ENCODE measurements around the gene SMC3. TPM values are rescaled to one million over a fixed set of nuclear protein-coding genes. Genes with fewer than 3 reads are reported as not detected.

Gene SMC3
- total RNA-seq, 1 experiment from 2014 or later = 64.3 TPM

- no peak for TF ChIP-seq CTCF (IDR thresholded peaks at IDR 0.05 in 2 of 3, conservative IDR thresholded peaks at IDR 0.05 in 1 of 3; ENCODE audit: borderline replicate concordance in 1 of 3, insufficient read depth in 1 of 3, low read depth in 2 of 3, low read length in 2 of 3)
- no peak for TF ChIP-seq SIN3A (IDR thresholded peaks at IDR 0.05; ENCODE audit: low read depth)
- TF ChIP-seq SP1 (IDR thresholded peaks at IDR 0.05; ENCODE audit: low read depth) = no peak
- TF ChIP-seq MAX (IDR thresholded peaks at IDR 0.05) = no peak
- no peak for TF ChIP-seq EZH2 (IDR thresholded peaks at IDR 0.05)
- no peak for TF ChIP-seq ZFX (IDR thresholded peaks at IDR 0.05)
- TF ChIP-seq EGR1 (IDR thresholded peaks at IDR 0.05; ENCODE audit: low read depth) = no peak
- TF ChIP-seq YY1 (IDR thresholded peaks at IDR 0.05; ENCODE audit: extremely low read depth, insufficient replicate concordance, low read depth, low read length) = no peak
- TF ChIP-seq CEBPB (IDR thresholded peaks at IDR 0.05; ENCODE audit: low read depth) = no peak
Measured at GRCh38 chr10:110646417-110647135, 79.1 kb downstream of the SMC3 start (continued).

GRCh38 chr10:110647136-110647430, 79.6 kb downstream of the SMC3 start:
- H3K9ac ChIP-seq (ENCODE audit: low read length) = no peak overlapping the region
- peaks cover 8% of the 10 kb centered on the region; the same call in 1 of the 2 replicates for H3K27me3 ChIP-seq (ENCODE audit: insufficient read depth, low read length)
- H3K27ac ChIP-seq (ENCODE audit: low read depth, low read length) = no peak overlapping the region
- H4K20me1 ChIP-seq (ENCODE audit: insufficient read depth) = no peaks in the 10 kb centered on the region
- H3K36me3 ChIP-seq (ENCODE audit: control insufficient read depth in 1 of 2, insufficient read depth in 2 of 2, low read length in 2 of 2) = no peaks in the 10 kb centered on the region
- DNase-seq (ENCODE audit: low read depth, low spot score) (no peak), ATAC-seq (no peak)
- intact Hi-C loops (cut with micrococcal nuclease) = no loop called here
- TF ChIP-seq EGR1 (IDR thresholded peaks at IDR 0.05; ENCODE audit: low read depth) (no peak), TCF7L2 (IDR thresholded peaks at IDR 0.05; ENCODE audit: borderline replicate concordance, extremely low read depth, insufficient read depth, insufficient read length) (no peak), CEBPB (IDR thresholded peaks at IDR 0.05; ENCODE audit: low read depth) (no peak)
- H3K79me2 ChIP-seq (ENCODE audit: insufficient read depth, low read length) = no peaks in the 10 kb centered on the region
- no peaks in the 10 kb centered on the region for H3K9me3 ChIP-seq (ENCODE audit: control insufficient read depth in 1 of 2, insufficient read depth in 1 of 2, low read depth in 1 of 2, low read length in 2 of 2)
- no peaks in the 10 kb centered on the region for H3K9me2 ChIP-seq (ENCODE audit: insufficient read depth)
- no peak overlapping the region for H3K4me3 ChIP-seq (replicated peaks in 1 of 2; ENCODE audit: low read depth in 1 of 2, low read length in 2 of 2)
- BruUV-seq (replicated peaks) = no TSS peak
- ChIA-PET CTCF (no interaction called here), POLR2A (no interaction called here), RAD21 (ENCODE audit: low non-redundant PET in 1 of 2, low total read pairs in 2 of 2, uncharacterized antibody in 2 of 2, unreplicated experiment in 2 of 2) (no interaction called here)
- peaks cover 7 to 18% of the 10 kb centered on the region in 2 experiments; a peak in 3 of 4 replicates for H3K4me1 ChIP-seq (ENCODE audit: control insufficient read depth in 1 of 2, insufficient read depth in 2 of 2, low read length in 2 of 2)
- H3K4me2 ChIP-seq (ENCODE audit: low read length) = no peak overlapping the region
- no peak overlapping the region for H2AFZ ChIP-seq (ENCODE audit: low read depth, low read length, poor library complexity, severe bottlenecking)

Data from HCT116 (cell line).